Peyer's patch (tissue), 4 donors: ENCODE results near the gene ZBTB16.

Source experiments
- CTCF ChIP-seq, 6 experiments: fragments of 450-650 bp in 4 of 6; fragments of 200-600 bp in 2 of 6; sonication (generic) in 1 of 6; IDR thresholded peaks; one replicate each; pipeline ENCODE4 v1.5.1; 2017 to 2019; ENCODE audit warnings: antibody characterized with exemption in 6 of 6, mild to moderate bottlenecking in 3 of 6, moderate library complexity in 1 of 6
- POLR2A ChIP-seq, 2 donors: fragments of 450-650 bp; IDR thresholded peaks; one replicate each; pipeline ENCODE4 v1.5.1; 2017; ENCODE audit warnings: antibody characterized with exemption in 2 of 2, mild to moderate bottlenecking in 2 of 2, moderate library complexity in 2 of 2

- TF ChIP-seq CTCF (IDR thresholded peaks at IDR 0.05) (no peak), POLR2A (IDR thresholded peaks at IDR 0.05) (no peak)
Measured at GRCh38 chr11:114291381-114291780, 231.9 kb downstream of the ZBTB16 start.
